Cardiac muscle cell (in vitro differentiated cells and primary cell): ENCODE results near the gene ATP11A. TPM values are rescaled to one million over a fixed set of nuclear protein-coding genes. Genes with fewer than 3 reads are reported as not detected.

ENCODE experiments used
- DNase-seq, 2 donors: peaks; one replicate each; pipeline versions ENCODE4 v3.0.0 to v3.0.0-alpha.2; 2010 to 2017; ENCODE audit warnings: low read depth in 1 of 2, low spot score in 1 of 2
- H3K27ac ChIP-seq: fragments of 200-600 bp; sonication (generic); 2 replicates; pipeline ENCODE4 v1.5.1; 2016
- H3K27me3 ChIP-seq: fragments of 200-600 bp; sonication (generic); 2 replicates; pipeline ENCODE4 v1.6.0; 2016; ENCODE audit warnings: control low read depth
- H3K36me3 ChIP-seq: fragments of 200-600 bp; sonication (generic); 2 replicates; pipeline ENCODE4 v1.5.1; 2016; ENCODE audit warnings: control low read depth
- H3K4me1 ChIP-seq: fragments of 200-600 bp; sonication (generic); 2 replicates; pipeline ENCODE4 v1.8.1; 2017; ENCODE audit warnings: low read depth, mild to moderate bottlenecking, mixed run types
- H3K4me3 ChIP-seq: fragments of 200-600 bp; sonication (generic); 2 replicates; pipeline ENCODE4 v1.5.1; 2016; ENCODE audit warnings: mild to moderate bottlenecking
- H3K9me3 ChIP-seq: fragments of 200-600 bp; sonication (generic); 2 replicates; pipeline ENCODE4 v1.5.1; 2017; ENCODE audit warnings: low read depth, mild to moderate bottlenecking, control low read depth
- polyA plus RNA-seq: library from polyadenylated mRNA; unstranded; fragments of >200 nt; fragmentation: Nextera tagmentation; extraction: Ambion mirVana; gene quantifications from 2 replicates; pipeline ENCODE4 v1.2.1, GENCODE V29; 2016
- total RNA-seq: library from RNA; depleted of rRNA; stranded (reverse); fragments of >200 nt; gene quantifications from 2 replicates; pipeline ENCODE4 v1.2.3, GENCODE V29; 2016
- TF ChIP-seq, protein P1 (sequence below): IDR thresholded peaks from 2 replicates; pipeline ENCODE4 v1.5.1; 2012; ENCODE audit warnings: low read depth, mild to moderate bottlenecking, low read length

Gene ATP11A
- total RNA-seq (25.2 and 42.9 TPM in 2 replicates), polyA plus RNA-seq (38.0 and 55.7 TPM in 2 replicates)

DNA sequence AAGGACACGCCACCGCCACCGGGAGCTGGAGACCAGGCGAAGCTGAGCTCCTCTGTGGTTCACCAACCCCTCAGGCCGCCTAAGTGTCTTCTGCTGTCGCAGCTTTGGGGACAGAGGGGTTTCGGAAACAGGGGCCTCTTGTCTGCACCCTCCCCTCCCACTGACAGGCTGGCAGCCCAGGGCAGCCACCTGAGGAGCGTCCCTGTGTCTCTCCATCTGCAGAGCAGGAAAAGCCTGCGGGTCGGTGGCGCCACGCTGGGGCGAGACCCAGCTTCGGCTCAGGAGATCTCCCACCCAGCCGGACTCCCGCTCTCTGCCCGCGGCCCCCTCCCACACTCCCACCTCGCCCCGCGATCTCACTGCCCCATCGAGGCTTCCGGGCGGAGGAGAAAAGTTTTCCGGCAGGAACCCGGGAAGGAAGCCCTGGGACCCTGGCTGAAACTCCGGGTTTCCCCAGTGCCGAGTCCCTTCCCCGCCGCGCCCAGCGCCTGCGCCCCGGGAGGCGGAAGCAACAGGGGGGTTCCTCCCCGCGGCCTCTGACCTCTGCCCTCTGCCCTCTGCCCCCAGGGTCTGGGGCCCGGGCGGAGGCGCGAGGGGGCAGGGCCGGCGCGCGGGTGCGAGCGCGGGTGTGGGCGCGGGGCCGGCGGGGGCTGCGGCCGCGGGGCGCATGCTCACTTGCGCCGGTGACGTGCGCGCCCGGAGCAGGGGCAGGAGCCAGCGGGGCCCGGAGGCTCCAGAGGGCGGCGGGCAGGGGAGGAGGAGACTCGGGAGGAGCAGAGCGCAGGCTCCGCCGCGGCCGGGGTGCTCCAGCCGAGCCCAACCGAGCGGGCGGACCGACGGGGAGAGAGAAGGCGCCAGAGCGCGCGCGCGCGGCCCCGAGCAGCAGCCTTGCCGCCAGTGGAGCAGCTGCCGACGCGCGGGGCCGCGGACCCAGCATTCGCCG, at the start of gene ATP11A:
TSS of gene ATP11A (plus strand) at position 736 of the 943 bp plus-strand sequence. CDS start 379 bp downstream, outside the sequence.
- Histone ChIP-seq H3K4me1 (peaks cover 10% of the 10 kb centered on the region), H3K9me3 (no peaks in the 10 kb centered on the region), H3K36me3 (no peaks in the 10 kb centered on the region), H3K27ac (peak within 1 kb of the TSS; percentile 94), H3K27me3 (no peaks in the 10 kb centered on the region), H3K4me3 (peak within 1 kb of the TSS; percentile 99)
- TF ChIP-seq, protein P1, sequence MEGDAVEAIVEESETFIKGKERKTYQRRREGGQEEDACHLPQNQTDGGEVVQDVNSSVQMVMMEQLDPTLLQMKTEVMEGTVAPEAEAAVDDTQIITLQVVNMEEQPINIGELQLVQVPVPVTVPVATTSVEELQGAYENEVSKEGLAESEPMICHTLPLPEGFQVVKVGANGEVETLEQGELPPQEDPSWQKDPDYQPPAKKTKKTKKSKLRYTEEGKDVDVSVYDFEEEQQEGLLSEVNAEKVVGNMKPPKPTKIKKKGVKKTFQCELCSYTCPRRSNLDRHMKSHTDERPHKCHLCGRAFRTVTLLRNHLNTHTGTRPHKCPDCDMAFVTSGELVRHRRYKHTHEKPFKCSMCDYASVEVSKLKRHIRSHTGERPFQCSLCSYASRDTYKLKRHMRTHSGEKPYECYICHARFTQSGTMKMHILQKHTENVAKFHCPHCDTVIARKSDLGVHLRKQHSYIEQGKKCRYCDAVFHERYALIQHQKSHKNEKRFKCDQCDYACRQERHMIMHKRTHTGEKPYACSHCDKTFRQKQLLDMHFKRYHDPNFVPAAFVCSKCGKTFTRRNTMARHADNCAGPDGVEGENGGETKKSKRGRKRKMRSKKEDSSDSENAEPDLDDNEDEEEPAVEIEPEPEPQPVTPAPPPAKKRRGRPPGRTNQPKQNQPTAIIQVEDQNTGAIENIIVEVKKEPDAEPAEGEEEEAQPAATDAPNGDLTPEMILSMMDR: no peak
- DNase-seq: peak; percentile 96

DNA sequence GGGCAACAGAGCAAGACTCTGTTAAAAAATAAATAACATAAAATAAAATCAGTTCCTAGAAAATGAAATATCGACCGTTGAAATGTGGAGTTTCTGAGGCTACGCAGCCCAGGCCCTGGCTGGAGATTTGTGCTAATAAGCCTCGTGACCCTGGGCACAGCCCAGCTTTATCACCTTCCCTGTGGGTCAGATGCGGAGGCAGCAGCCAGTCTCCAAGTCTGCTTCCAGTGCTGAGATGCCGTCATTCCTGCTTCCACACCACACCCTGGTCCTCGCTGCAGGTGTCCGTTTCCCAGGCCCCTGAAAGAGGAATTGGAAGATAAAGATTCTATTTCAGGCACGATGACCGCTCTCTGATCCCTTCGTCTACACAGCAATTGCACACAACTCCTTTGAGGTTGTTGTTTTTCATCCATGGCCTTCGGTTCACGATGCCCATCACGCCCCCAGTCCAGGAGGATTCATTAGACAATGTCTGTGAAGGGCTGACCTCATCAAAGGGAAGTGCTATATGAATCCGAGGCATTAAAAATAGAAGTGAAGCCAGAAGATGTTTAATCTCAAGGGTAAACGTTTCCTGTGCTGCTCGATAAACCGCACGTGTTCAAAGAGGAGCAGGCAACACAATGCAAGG, 48.3 kb upstream of the ATP11A start:
- Histone ChIP-seq H3K27ac (no peak overlapping the region), H3K27me3 (peaks cover 14% of the 10 kb centered on the region), H3K4me1 (no peaks in the 10 kb centered on the region), H3K4me3 (no peak overlapping the region), H3K36me3 (no peaks in the 10 kb centered on the region), H3K9me3 (no peaks in the 10 kb centered on the region)
- TF ChIP-seq, protein P1: no peak
- DNase-seq: no peak

- DNase-seq: no peak
- H3K36me3 ChIP-seq: no peaks in the 10 kb centered on the region
- no peaks in the 10 kb centered on the region for H3K4me1 ChIP-seq
- H3K4me3 ChIP-seq: no peak overlapping the region
- peaks cover 14% of the 10 kb centered on the region for H3K27me3 ChIP-seq
- TF ChIP-seq, protein P1: no peak
- no peak overlapping the region for H3K27ac ChIP-seq
- no peaks in the 10 kb centered on the region for H3K9me3 ChIP-seq
These were observed 47.8 kb upstream of the ATP11A start for GRCh38 chr13:112642090-112642460.

DNA sequence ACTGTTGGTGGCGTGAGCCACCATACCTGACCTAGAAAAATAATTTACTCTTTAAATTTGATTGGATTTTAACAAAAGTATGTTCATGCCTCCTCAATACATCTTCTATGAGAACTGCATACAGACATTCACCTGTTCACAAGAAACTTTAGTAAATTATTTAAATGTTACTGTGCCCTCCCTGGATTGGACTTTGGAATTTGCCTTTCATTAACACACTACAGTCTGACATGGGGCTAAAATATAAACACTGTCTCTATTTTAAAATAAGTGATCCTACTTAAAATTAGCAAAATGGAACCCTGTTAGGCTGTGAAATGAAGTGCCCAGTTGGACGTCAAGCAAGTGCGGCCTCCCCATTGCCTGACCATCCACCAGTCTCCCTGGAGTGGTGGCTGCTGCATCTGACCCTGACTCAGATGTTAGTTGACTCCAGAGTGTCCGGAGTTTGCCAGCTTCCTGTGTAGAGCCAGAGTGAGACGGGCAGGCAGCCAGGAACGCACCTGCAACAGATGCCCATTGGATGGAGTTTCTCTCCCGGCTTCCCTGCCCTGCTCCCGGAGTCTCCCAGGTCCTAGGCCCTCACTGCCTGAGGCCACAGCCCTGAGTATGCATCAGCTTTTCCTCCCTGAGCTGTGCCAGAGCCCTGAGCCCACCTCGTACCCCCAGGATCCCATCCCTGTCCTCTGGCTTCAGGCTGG, 45.9 kb upstream of the ATP11A start:
- Histone ChIP-seq H3K4me1 (no peaks in the 10 kb centered on the region), H3K36me3 (no peaks in the 10 kb centered on the region), H3K9me3 (no peaks in the 10 kb centered on the region), H3K4me3 (no peak overlapping the region), H3K27ac (no peak overlapping the region), H3K27me3 (peaks cover 14% of the 10 kb centered on the region)
- no peak for DNase-seq
- TF ChIP-seq, protein P1: no peak

DNA sequence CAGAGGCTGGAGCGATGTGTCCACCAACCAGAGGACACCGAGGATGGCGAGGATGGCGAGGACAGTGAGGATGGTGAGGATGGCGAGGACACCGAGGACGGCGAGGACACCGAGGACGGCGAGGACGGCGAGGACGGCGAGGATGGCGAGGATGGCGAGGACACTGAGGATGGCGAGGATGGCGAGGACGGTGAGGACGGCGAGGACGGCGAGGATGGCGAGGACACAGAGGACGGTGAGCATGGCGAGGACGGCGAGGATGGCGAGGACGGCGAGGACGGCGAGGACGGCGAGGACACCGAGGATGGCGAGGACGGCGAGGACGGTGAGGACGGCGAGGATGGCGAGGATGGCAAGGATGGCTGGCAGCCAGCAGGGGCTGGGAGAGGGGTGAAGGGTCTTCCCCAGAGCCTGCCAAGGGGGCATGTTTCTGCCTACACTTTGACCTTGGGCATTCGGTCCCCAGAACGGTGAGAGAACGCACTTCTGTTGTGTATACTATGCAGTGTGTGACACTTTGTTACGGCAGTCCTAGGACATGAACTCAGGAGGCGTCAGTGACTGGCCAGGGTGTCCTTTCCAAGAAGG, 44.4 kb upstream of the ATP11A start:
- Histone ChIP-seq H3K4me1 (no peaks in the 10 kb centered on the region), H3K4me3 (no peak overlapping the region), H3K27ac (no peak overlapping the region), H3K9me3 (no peaks in the 10 kb centered on the region), H3K27me3 (no peaks in the 10 kb centered on the region), H3K36me3 (no peaks in the 10 kb centered on the region)
- TF ChIP-seq, protein P1: no peak
- DNase-seq: no peak
